Endometrium (tissue), 2 donors: ENCODE measurements around the gene DDX17.
"Not testable (repeated sequence)": the region's sequence is repeated elsewhere in the genome, so short reads cannot be mapped to it uniquely, and the experiment has no call there.

Experiments
- FAIRE-seq: peaks from 2 replicates; lab custom pipeline; 2012; peaks lifted over from hg19 to GRCh38; lab: Jason Lieb, UNC
- donor health status: control.
- donor health status: control.

The DDX17 gene

GRCh38 chr22:38491707-38492348, 14.3 kb downstream of the DDX17 start:
- FAIRE-seq: no peak

- FAIRE-seq: no peak
Observed at GRCh38 chr22:38490915-38491314, 15.2 kb downstream of the DDX17 start.

- FAIRE-seq: no peak
Observed at GRCh38 chr22:38490475-38490874, 15.6 kb downstream of the DDX17 start.

GRCh38 chr22:38489561-38490145, 16.5 kb downstream of the DDX17 start:
- no peak for FAIRE-seq

- no peak for FAIRE-seq
Observed at GRCh38 chr22:38489142-38489541, 17.0 kb downstream of the DDX17 start.

GRCh38 chr22:38487946-38488345, 18.2 kb downstream of the DDX17 start:
- FAIRE-seq: no peak

GRCh38 chr22:38485783-38486182, 20.3 kb downstream of the DDX17 start:
- no peak for FAIRE-seq

GRCh38 chr22:38484244-38484643, 21.9 kb downstream of the DDX17 start:
- FAIRE-seq: no peak

GRCh38 chr22:38482662-38483308, 23.3 kb downstream of the DDX17 start:
- FAIRE-seq: no peak

- no peak for FAIRE-seq
Observed at GRCh38 chr22:38481871-38482332, 24.2 kb downstream of the DDX17 start.

- FAIRE-seq: no peak
Observed at GRCh38 chr22:38481162-38481870, 24.8 kb downstream of the DDX17 start.

GRCh38 chr22:38479096-38479837, 26.8 kb downstream of the DDX17 start:
- FAIRE-seq: no peak

GRCh38 chr22:38477585-38477984, 28.5 kb downstream of the DDX17 start:
- no peak for FAIRE-seq

- FAIRE-seq: no peak
Observed at GRCh38 chr22:38474003-38474607, 32.0 kb downstream of the DDX17 start.

GRCh38 chr22:38471237-38471636, 34.9 kb downstream of the DDX17 start:
- FAIRE-seq: no peak

- FAIRE-seq: not testable (repeated sequence)
Observed at GRCh38 chr22:38470179-38470578, 35.9 kb downstream of the DDX17 start.

GRCh38 chr22:38469306-38469781, 36.8 kb downstream of the DDX17 start:
- FAIRE-seq: no peak

- no peak for FAIRE-seq
Observed at GRCh38 chr22:38468443-38469305, 37.4 kb downstream of the DDX17 start.

- FAIRE-seq: no peak
Observed at GRCh38 chr22:38467904-38468442, 38.1 kb downstream of the DDX17 start, which contains the start of gene KDELR3. TSS of gene KDELR3 (plus strand) at chr22:38468096. CDS start at chr22:38468234, 138 bp downstream.

- no peak for FAIRE-seq
Observed at GRCh38 chr22:38467438-38467903, 38.6 kb downstream of the DDX17 start.
